NOMO-1 treated with DMSO at 0.1 percent for 48 hours (cell line): ENCODE data around the gene DENND1A.

ENCODE experiments used
- DNase-seq: peaks from one replicate; lab custom pipeline; 2025; ENCODE audit not compliant: unreplicated experiment; lab: John Stamatoyannopoulos, UW

Gene DENND1A

GRCh38 chr9:123349691-123350480, 580.0 kb downstream of the DENND1A start:
- DNase-seq = peak; percentile 54

DNA sequence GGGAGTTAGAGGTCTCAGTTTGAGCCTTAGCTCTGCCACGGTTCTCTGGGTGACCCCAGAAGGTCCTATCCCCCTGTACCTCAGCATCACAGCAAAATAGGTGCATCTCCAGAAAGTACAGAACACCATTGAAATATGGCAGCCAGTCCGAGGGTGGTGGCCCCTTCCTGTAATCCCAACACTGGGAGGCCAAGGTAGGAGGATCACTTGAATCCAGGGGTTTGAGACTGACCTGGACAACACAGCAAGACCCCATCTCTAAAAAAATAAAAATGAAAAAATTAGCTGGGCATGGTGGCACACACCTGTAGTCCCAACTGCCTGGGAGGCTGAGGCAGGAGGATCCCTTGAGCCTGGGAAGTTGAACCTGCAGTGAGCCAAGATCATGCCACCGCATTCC, 580.9 kb downstream of the DENND1A start:
- no peak for DNase-seq

DNA sequence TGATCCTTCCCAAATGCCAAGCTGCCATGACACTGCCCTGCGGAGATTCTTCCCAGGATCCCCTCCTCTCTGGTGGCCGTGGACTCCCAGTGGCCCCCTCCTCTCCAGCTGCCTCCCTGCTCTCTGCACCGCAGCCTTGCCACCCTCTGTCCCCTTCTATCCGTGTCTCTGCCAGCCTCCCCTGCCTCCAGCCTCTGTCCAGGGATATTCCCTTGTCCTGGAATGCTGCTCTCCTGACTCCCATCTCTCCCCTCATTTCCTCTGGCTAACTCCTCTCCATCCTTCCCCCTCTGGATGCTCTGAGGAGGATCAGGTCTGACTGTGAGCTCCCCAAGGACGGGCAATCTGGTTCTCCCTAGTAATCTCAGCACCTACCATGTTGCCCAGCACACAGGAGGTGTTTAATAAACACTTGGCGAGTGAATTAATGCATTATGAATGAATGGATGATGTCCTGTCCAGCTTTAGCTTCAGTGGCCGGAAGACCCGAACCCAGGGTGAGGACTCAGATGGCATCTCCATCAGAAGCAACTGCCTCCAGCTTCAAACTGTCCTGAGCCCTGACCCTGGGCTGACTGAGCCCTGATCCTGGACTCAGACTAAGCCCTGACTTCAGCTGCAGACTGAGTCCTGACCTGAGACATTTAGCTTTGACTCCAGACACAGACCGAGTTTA, 581.5 kb downstream of the DENND1A start:
- no peak for DNase-seq

DNA sequence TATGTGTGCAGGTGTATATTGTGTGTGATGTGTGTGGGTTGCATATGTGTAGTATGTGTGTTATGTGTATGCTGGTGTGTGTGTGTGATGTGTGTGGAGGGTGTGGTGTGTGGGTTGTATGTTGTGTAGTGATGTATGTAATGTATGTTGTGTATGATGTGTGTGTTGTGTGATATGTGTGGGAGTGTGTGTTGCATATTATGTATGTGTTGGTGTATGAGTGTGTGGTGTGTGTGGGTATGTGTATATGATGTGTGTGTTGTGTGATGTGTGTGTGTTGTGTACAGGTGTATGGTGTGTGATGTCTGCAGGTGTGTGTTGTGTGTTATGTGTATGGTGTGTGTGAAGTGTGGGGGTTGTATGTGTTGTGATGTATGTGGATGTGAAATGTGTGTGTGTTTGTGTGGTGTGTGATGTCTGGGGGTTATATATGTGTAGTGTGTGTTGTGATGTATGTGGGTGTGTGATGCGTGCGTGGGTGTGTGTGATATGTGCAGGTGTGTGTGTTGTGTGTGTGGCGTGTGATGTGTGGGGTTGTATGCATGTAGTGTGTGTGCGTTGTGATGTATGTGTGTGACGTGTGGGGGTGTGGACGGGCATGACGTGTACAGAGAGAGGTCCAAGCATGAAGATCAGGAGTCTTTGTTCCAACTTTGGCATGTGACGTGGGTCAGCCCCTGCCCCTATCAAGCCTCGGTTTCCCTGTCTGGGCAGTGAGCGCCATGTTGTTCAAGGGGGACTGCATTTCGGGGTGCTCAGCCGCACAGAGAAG, 582.5 kb downstream of the DENND1A start:
- DNase-seq = no peak

DNA sequence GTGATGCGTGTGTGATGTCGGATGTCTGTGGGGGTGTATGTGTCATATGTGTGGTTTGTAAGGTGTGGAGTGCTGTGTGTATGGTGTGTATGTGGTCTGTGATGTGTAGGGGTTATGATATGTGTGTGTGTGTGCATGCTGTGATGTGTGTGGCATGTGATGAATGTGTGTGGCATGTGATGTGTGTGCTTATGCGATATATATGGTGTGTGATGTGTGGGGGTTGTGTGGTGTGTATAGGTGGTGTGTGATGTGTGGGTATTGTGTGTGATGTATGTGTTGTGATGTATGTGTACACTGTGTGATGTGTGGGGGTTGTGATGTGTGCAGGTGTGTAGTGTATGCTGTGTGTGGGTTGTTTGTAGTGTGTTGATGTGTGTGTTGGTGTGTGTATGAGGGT, 583.1 kb downstream of the DENND1A start:
- no peak for DNase-seq

GRCh38 chr9:123346026-123346425, 583.9 kb downstream of the DENND1A start:
- no peak for DNase-seq

DNA sequence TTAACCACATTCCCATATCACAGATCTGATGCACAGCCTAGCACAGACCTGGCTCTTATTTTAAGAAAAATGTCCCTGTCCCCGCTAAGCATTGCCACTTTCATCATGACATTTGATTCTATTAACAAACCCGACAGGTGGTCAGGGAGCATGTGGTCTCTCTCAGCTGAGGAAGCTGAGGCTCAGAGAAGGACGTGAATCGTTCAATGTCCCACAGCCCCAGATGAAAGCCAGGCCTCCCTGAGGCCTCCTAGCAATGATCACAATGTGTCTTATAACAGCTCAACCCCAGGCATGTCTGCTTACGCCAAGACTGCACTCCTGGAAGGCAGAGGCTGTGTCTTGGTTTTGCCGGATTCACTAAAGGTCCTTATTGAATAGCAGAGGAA, 584.4 kb downstream of the DENND1A start:
- DNase-seq = no peak

DNA sequence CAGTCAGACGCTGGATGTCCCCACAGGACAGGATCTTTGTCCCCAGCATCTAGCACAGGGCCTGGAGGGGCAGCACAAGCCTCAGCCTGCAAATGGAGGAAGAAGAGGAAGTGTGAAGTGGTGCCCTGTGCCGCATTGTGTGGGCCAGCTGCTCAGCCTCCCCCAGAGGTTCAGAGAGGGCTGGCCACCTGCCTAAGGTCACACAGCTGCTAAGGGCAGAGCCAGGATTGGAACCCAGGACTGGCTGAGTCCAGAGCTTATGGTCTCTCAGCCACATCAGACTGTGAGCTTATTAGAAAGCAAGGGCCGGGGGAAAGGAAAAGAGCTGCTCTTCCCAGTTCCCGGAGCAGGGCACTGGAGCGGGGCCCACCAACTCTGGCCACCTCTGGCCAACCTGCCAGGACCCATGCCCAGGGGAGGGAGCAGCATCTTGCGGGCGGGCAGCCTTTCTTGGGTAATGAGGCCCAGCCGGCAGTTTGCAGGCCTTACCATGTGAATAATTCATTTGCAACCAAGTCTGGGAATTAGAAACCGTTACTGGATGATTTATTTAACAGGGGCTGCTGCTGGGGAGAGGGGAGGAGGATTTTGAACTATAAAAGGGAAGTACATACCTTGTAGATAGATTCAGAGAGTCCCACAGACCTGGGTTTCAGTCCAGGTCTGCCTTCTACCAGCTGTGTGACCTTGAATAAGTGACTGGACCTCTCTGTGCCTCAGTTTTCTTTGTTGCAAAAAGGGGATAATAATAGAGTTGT, 585.6 kb downstream of the DENND1A start:
- DNase-seq = peak; percentile 16

DNA sequence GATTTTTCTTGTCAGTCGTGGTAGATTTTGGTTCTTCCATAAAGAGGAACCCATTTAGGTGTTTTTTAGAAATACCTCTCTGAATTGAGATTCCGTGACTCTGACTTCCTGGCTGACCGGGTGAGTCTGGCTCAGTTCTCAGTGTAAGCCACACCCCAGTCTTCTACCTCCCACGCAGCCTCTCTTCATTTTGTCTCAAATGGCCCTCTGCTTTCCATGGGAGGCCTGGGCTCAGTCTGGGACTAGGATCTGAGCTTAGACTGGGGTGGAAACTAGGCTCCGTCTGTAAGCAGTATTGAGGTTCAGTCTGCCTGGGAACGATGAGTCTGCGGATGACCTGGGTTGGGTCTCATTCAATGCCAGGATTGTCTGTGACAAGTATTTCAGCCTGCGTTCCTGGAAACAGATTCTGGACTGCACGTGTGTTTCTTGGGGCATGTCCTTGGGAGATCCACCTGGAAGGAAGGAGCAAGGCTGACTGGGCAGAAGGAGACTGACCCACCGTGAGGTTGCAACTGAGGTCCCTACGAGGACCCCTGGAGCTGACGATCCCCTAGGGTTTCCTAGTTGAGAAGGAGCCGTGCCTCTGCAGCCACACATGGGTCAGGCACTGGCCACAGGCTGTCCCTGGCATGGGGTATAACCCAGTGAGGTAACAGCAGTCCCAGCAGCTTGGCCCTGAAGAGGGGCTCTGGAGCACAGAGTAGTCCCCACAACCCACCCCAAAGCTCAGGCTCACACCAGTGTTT, 586.3 kb downstream of the DENND1A start:
- DNase-seq = no peak

GRCh38 chr9:123342247-123342646, 587.7 kb downstream of the DENND1A start:
- no peak for DNase-seq

DNA sequence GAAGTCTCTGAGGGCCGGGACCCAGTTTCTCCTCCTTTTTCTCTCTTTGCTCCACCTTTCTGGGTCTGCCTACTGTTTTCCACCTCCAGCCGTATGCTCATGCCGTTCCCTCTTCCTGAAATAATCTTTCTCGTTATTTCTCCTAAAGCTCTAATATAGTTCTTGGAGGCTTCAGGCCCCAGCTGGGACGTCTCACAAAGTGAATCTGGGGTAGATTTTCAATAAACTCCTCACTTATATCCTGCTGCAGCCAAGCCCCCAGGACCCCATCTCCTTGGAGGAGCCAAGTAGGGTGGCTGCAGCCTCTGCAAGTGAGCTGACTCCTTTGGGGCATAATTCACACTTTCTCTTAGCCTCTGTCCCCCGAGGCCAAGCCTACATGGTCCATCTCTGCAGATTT, 588.1 kb downstream of the DENND1A start:
- no peak for DNase-seq

DNA sequence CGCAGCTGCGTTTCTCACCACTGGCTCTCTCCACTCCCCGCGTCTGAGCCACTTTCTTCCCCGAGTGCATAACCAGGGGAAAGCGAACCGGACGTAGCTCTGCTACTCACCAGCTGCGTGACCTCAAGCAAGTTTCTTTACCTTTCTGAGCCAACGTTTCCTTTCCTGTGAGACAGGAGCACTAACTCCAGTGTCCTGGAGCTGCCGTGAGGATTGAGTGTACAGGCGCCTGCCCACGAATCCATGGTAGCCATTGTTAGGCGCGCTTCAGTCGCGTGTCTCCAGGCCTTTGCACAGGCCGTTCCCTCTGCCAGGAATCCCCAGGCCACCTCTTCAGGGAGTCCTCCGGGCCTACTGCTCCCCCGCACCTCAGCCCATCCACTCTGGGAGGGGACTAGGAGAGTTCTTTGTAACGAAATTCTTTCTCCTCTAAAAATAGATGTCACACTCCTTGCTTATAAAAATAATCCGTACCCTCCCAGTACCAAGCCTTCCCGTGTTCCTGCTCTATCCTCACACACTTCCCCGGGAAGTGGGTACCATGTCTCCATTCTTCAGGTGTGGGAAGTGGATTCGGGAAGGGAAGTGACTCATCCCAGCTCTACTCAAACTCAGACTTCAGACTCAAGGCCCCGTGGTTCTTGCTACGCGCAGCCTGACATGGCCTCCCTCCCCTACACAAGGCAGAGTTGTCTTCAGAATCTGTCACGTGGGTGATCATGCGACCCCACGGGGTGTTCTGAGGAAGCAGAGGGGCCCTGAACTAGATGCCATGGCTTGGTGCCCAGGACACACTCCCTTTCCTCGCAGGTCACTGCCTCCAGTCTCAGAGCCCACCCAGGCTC, 590.0 kb downstream of the DENND1A start:
- DNase-seq = no peak

- peak; percentile 45 for DNase-seq
Observed at GRCh38 chr9:123338710-123339665, 590.9 kb downstream of the DENND1A start.

DNA sequence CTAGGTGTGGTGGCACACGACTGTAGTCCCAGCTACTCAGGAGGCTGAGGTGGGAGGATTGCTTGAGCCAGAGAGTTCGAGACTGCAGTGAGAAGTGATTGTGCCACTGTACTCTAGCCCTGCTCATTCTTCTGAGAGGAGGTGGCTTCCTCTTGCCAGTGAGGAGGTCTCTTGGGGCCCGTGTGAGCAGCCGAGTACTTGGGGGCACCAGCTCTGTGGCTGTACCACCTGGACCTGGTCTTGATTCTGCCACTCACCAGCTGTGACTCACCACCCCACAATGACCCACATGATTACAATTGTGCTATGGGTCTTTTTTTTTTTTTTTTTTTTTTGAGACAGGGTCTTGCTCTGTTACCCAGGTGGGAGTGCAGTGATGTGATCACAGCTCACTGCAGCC, 592.0 kb downstream of the DENND1A start:
- no peak for DNase-seq

DNA sequence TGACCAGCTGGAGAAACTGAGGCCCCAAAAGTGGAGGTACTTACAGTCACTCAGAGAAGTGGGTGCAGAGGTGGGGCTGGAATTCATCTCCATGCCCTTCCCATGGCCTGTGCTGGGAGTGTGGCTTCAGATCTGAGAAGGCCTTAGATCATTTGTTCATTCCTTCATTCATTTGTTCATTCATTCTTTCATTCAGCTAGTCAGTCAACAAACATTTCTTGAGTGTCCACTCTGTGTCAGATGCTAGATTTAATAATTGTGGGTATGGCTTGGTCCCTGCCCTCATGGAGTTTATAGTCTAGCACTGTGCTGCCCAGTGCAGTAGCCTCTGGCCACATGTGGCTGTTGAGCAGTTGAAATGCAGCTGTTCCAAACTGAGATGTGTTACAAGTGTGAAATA, 593.0 kb downstream of the DENND1A start:
- DNase-seq = no peak

DNA sequence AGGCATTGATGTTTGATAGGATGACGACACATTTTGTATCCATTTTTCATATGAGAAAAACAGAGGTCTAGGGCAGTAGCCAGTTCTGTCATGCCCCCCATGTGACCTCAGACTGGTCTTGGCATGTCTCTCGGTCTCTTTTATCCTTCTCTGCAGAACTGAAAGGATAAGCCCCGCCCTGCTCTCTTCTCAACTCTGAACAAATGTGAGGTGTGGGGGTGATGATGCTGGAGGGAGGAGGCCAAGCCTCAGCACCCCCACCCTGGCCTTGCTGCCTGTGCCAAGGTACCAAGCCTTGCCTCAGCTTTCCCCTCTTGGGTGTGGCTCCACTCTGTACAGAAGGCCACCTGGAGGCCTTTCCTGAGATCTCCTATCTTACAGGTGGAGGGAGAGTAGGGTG, 593.5 kb downstream of the DENND1A start:
- DNase-seq = no peak

- no peak for DNase-seq
Observed at GRCh38 chr9:123335986-123336329, 594.0 kb downstream of the DENND1A start.

- DNase-seq = no peak
Observed at GRCh38 chr9:123335193-123335985, 594.5 kb downstream of the DENND1A start.
